Heart left ventricle (tissue), 13 donors: ENCODE data around the gene USP2.

Source experiments
- POLR2A ChIP-seq, 2 donors: fragments of 450-650 bp; IDR thresholded peaks; one replicate each; pipeline ENCODE4 v1.6.1; 2017; ENCODE audit warnings: antibody characterized with exemption in 2 of 2, mild to moderate bottlenecking in 2 of 2, moderate library complexity in 2 of 2
- TF ChIP-seq, protein P1 (sequence below), 12 donors: fragments of 200-600 bp; sonication (generic) in 4 of 12; IDR thresholded peaks; one replicate each; pipeline versions ENCODE4 v1.5.0 to v1.8.0; 2018 to 2022; ENCODE audit warnings: antibody characterized with exemption in 12 of 12, mild to moderate bottlenecking in 5 of 12
- donor health status: ischemic (EF 13 %, LVEDD 7.1; RV severe dilation, severe dysfunction).
- donor health status: DM: no; HTN: yes; CAD: no.
- donor health status: DM: no; HTN: no; CAD: no.
- donor health status: ischemic (EF 25% LVEDD 6.9; RV normal size, moderate dysfunction).
- donor health status: ischemic (EF 25% LVEDD 5.7; RV mildly dilated, moderate dysfunction).
- donor health status: ischemic (EF 35%, LVEDD 5.7; RV mildly dilated, moderate dysfunction).
- donor health status: nonischemic (EF 11% LVEDD 7.7; RV severe dilation, severe dysfunction).
- donor health status: DM: yes; HTN: yes; CAD: no.
- donor health status: PGD.
- donor health status: ischemic (EF 29% LVEDD 5.4; RV normal size, mild dysfunction).
- donor health status: nonischemic (EF 23%, LVEDD 6.1; RV moderate dilation, normal function).

DNA sequence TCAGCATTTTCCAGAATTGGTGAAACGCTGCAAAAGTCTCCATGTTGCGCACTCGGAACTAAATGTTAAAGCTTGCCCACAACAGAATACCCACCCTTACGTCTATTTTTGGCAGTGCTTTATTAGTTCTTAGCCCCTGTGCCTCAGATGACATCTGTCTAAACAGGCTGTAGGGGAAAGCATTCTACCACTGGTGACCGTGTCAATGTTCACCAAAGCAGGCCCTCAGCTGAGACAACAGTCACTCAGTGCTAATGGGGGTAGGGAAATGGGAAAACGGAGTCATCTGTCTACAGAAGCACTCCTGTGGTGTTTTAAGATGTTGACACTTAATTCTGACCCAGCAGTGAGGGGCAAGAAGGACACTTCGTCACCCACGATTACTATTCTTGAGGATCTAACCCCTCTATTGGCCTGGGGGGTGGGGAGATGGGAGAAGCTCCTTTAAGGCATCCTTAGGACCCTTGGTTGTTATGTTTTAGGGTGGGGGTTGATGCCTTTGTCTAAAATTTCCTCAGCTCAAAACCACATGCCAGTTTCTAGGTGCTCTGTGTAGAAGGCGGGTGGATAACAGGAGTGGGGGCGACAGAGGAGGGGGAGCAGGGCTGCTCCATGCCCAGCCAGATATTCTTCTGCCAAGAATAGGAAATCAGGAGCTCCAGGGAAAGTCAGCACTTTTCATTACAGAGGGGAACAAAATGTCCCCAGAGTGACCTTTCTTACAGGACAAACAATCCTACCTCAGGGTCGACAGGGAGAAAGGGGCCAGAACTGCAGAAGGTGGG, 19.4 kb downstream of the USP2 start:
- TF ChIP-seq POLR2A (IDR thresholded peaks at IDR 0.05), result no peak
- TF ChIP-seq, protein P1, sequence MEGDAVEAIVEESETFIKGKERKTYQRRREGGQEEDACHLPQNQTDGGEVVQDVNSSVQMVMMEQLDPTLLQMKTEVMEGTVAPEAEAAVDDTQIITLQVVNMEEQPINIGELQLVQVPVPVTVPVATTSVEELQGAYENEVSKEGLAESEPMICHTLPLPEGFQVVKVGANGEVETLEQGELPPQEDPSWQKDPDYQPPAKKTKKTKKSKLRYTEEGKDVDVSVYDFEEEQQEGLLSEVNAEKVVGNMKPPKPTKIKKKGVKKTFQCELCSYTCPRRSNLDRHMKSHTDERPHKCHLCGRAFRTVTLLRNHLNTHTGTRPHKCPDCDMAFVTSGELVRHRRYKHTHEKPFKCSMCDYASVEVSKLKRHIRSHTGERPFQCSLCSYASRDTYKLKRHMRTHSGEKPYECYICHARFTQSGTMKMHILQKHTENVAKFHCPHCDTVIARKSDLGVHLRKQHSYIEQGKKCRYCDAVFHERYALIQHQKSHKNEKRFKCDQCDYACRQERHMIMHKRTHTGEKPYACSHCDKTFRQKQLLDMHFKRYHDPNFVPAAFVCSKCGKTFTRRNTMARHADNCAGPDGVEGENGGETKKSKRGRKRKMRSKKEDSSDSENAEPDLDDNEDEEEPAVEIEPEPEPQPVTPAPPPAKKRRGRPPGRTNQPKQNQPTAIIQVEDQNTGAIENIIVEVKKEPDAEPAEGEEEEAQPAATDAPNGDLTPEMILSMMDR (IDR thresholded peaks at IDR 0.05), result no peak
